GM19328 (cell line): Measurements from ENCODE around the gene PPP1R14B.

Source experiments
- ATAC-seq: cut with Tn5 transposase; IDR thresholded peaks from one replicate; pipeline ENCODE4 v1.9.1; 2021; ENCODE audit warnings: mild to moderate bottlenecking, moderate library complexity; ENCODE audit not compliant: unreplicated experiment

PPP1R14B gene

GRCh38 chr11:64218628-64219353 is 28.0 kb downstream of the PPP1R14B start:
- ATAC-seq: no peak

DNA sequence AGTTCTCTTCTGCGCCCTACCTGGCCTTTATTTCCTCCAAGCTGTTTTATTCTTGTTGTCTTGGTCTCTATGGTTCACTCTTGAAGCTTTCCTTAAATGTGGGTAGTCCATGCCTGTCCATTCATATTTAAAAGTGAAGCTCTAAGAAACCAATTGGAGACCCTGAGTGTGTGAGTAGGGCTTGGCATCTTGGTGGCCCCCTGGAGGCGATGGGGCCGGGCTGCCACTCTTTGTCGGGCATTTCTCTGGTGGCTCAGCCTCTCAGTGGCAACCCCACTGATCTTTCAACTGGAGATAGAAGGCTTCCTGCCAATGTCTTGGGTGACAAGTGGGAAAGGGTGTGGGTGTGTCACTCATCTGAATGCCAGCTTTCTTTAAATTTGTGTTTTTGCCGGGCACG is 29.9 kb downstream of the PPP1R14B start:
- ATAC-seq: no peak

- ATAC-seq: no peak
These were observed 35.4 kb downstream of the PPP1R14B start for GRCh38 chr11:64211181-64211872.

- no peak for ATAC-seq
These were observed 36.3 kb downstream of the PPP1R14B start for GRCh38 chr11:64210301-64211020.

DNA sequence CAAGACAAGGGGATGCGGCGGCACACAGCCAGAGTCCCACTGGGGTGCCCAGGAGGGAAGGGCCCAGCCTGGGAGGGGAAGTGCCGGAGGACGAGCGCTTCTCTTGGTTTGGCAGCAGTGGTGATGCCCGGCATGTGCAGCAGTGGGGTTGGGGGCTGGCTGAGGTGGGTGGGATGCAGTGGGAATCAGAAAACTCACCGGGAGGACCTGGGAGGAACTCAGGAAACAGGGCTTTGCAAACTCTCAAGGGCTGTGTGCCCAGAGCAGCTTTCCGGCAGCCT is 37.2 kb downstream of the PPP1R14B start:
- no peak for ATAC-seq

- no peak for ATAC-seq
These were observed 37.8 kb downstream of the PPP1R14B start for GRCh38 chr11:64208796-64209562.

- no peak for ATAC-seq
These were observed 38.5 kb downstream of the PPP1R14B start for GRCh38 chr11:64208086-64208795.

GRCh38 chr11:64207256-64208085 is 39.3 kb downstream of the PPP1R14B start:
- ATAC-seq: peak; percentile 56

GRCh38 chr11:64206457-64207255 is 40.1 kb downstream of the PPP1R14B start, which contains the start of gene FERMT3:
TSS of gene FERMT3 (plus strand) at chr11:64206721. CDS start at chr11:64207365, 644 bp downstream.
- ATAC-seq: no peak

GRCh38 chr11:64204464-64204989 is 42.2 kb downstream of the PPP1R14B start:
- no peak for ATAC-seq

DNA sequence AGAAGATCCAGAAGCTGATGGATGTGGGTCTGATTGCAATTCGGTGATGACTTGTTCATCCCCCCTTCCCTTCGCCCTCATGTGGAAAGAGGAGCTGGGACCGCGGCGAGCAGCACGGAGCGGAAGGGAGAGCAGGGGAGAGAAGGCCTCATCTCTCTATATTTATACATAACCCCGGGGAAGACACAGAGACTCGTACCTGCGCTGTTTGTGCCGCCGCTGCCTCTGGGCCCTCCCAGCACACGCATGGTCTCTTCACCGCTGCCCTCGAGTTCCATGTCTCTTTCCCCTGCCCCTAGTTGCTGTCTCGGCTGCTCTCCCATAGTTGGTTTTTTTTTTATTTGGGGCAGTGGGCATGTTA is 42.7 kb downstream of the PPP1R14B start:
- no peak for ATAC-seq

DNA sequence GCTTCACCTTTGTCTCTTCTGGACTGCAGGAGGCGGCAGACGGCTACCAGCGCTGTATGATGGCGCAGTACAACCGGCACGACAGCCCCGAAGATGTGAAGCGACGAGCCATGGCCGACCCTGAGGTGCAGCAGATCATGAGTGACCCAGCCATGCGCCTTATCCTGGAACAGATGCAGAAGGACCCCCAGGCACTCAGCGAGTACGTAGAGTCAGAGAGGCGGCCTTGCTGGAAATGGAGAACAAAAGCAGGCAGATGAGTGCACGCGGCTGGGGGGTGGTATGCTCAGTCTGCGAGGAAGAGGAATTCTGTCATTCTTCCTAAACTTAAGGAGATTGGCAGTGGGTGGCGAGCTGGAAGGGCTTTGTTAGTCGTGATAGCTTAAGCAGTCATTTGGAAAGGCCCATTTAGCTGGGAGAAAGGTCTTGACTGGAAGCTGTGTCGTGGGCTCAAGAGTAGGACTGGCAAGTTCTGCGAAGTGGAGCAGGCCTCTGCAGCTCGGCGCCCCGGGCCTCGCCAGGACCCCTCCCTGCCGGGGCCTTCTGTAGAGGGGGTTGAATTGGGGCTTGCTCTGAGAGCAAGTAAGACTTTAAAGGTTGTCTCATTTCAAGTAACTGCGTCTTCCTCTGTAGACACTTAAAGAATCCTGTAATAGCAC is 43.2 kb downstream of the PPP1R14B start:
- no peak for ATAC-seq

DNA sequence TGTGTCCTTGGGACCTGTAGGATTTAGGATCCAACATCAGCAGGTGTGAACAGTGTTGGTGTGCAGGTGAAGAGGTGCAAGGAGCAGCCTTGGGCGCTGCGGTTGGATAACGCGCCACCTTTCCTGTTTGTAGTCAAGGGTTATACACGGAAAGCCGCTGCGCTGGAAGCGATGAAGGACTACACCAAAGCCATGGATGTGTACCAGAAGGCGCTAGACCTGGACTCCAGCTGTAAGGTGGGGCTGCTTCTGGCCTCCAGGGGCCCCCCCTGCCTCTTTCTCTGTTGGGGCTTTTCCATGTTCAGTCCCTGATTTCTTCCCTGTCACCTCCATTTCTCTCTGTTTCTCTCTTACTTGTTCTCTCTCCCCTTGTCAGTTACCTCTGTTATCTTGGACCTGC is 43.8 kb downstream of the PPP1R14B start:
- no peak for ATAC-seq

GRCh38 chr11:64201543-64201942 is 45.2 kb downstream of the PPP1R14B start:
- ATAC-seq: no peak

DNA sequence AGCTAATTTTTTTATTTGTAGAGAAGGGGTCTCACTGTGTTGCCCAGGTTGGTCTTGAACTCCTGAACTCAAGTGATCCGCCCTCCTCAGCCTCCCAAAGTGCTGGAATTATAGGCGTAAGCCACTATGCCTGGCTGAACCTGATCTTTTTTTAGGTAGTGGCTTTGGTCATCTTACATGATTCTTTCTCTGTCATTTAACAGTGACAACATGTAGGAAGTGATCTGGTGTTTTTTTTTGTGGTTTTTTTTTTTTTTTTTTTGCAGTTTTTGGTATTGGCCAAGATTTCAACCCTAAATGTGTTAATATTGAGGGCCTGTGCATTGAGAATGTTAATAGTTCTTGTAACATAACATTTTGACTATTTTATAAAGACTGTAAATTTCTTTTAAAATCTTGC is 48.2 kb downstream of the PPP1R14B start:
- ATAC-seq: no peak

- no peak for ATAC-seq
These were observed 50.1 kb downstream of the PPP1R14B start for GRCh38 chr11:64196626-64197025.
